Hepatocyte (in vitro differentiated cells): Measurements from ENCODE around the gene SYNGR1. TPM values are rescaled to one million over a fixed set of nuclear protein-coding genes. Genes with fewer than 3 reads are reported as not detected.
A peak's percentile ranks its signal among the peaks of the same experiment; 100 is the strongest.

ENCODE experiments used
- DNase-seq: peaks from one replicate; pipeline ENCODE4 v3.0.0-alpha.2; 2016; ENCODE audit warnings: low spot score
- H2AFZ ChIP-seq: fragments of 200-600 bp; sonication (generic); 2 replicates; pipeline ENCODE4 v1.6.0; 2016; ENCODE audit warnings: antibody characterized with exemption, mild to moderate bottlenecking
- H3K27ac ChIP-seq: fragments of 200-600 bp; sonication (generic); 2 replicates; pipeline ENCODE4 v1.5.1; 2016; ENCODE audit warnings: mild to moderate bottlenecking
- H3K27me3 ChIP-seq: fragments of 200-600 bp; sonication (generic); 2 replicates; pipeline ENCODE4 v1.6.1; 2016
- H3K36me3 ChIP-seq: fragments of 200-600 bp; sonication (generic); replicated peaks from 2 replicates; pipeline ENCODE4 v1.5.1; 2016; ENCODE audit warnings: low read depth; ENCODE audit not compliant: insufficient read depth
- H3K4me1 ChIP-seq: fragments of 200-600 bp; sonication (generic); 2 replicates; pipeline ENCODE4 v1.5.1; 2016; ENCODE audit warnings: mild to moderate bottlenecking, moderate library complexity; ENCODE audit not compliant: insufficient read depth
- H3K4me2 ChIP-seq: fragments of 200-600 bp; sonication (generic); 2 replicates; pipeline ENCODE4 v1.6.0; 2016
- H3K4me3 ChIP-seq: fragments of 200-600 bp; sonication (generic); 2 replicates; pipeline ENCODE4 v1.5.1; 2016; ENCODE audit warnings: mild to moderate bottlenecking
- H3K79me2 ChIP-seq: fragments of 200-600 bp; sonication (generic); 2 replicates; pipeline ENCODE4 v1.6.0; 2017; ENCODE audit warnings: mild to moderate bottlenecking
- H3K9me2 ChIP-seq: fragments of 200-600 bp; sonication (generic); replicated peaks from 2 replicates; pipeline ENCODE4 v1.6.0; 2017; ENCODE audit warnings: mild to moderate bottlenecking; ENCODE audit not compliant: insufficient read depth
- H3K9me3 ChIP-seq: fragments of 200-600 bp; sonication (generic); 2 replicates; pipeline ENCODE4 v1.5.1; 2016; ENCODE audit warnings: low read depth, mild to moderate bottlenecking
- H4K20me1 ChIP-seq: fragments of 200-600 bp; sonication (generic); 2 replicates; pipeline ENCODE4 v1.6.0; 2016; ENCODE audit warnings: mild to moderate bottlenecking; ENCODE audit not compliant: insufficient read depth, poor library complexity, severe bottlenecking
- EZH2 ChIP-seq: fragments of 200-600 bp; sonication (generic); IDR thresholded peaks from 2 replicates; pipeline ENCODE4 v1.6.1; 2016; ENCODE audit warnings: antibody characterized with exemption, mild to moderate bottlenecking, borderline replicate concordance
- EZH2phosphoT487 ChIP-seq: fragments of 200-600 bp; sonication (generic); IDR thresholded peaks from one replicate; pipeline ENCODE4 v1.6.1; 2018; ENCODE audit warnings: antibody characterized with exemption, mild to moderate bottlenecking, low read depth, moderate library complexity; ENCODE audit not compliant: unreplicated experiment, severe bottlenecking
- WGBS: methylation state at CpG from one replicate; pipeline ENCODE4 v1.1.6; 2016; ENCODE audit warnings: low lambda C conversion rate; ENCODE audit errors: missing lambda C conversion rate; 5-methylcytosine and 5-hydroxymethylcytosine counted together
- polyA plus RNA-seq: library from polyadenylated mRNA; unstranded; fragments of >200 nt; fragmentation: Nextera tagmentation; extraction: Ambion mirVana; gene quantifications from 2 replicates; pipeline ENCODE4 v1.2.1, GENCODE V29; 2016
- total RNA-seq: library from RNA; depleted of rRNA; stranded (reverse); fragments of >200 nt; gene quantifications from 2 replicates; pipeline ENCODE4 v1.2.3, GENCODE V29; 2014
- TF ChIP-seq, protein P1 (sequence below): fragments of 200-600 bp; sonication (generic); IDR thresholded peaks from 2 replicates; pipeline ENCODE4 v1.5.1; 2016; ENCODE audit warnings: antibody characterized with exemption, mild to moderate bottlenecking; ENCODE audit not compliant: poor library complexity

Gene SYNGR1
- total and polyA plus RNA-seq, 2 experiments from 2014 or later, result 23.1 to 58.8 TPM

- H3K27me3 ChIP-seq, result no peaks in the 10 kb centered on the region
Measured at GRCh38 chr22:39359659-39360195, 9.9 kb downstream of the SYNGR1 start.

DNA sequence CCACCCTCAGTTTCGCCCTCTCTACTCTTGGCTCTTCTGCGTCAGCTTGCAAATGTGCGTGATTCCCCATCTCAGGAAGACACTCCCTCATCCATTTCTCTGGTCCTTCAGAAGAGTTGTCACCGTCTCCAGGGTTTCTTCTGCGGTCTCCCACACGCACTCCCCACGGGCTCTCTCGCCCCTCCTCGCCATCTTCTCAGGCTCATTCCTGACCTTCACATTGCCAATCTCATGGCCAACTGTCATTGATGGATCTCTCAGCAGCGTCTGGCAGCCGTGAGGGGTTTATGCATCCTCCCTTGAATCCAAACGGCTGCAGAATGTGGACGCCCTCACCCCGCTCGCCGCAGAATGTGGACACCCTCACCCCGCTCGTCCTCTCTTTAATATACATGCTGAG is 10.5 kb downstream of the SYNGR1 start:
- no peaks in the 10 kb centered on the region for H3K9me2 ChIP-seq
- no peaks in the 10 kb centered on the region for H3K36me3 ChIP-seq
- H3K4me3 ChIP-seq, result no peak overlapping the region
- H3K9me3 ChIP-seq, result no peaks in the 10 kb centered on the region
- peaks cover 31% of the 10 kb centered on the region for H3K4me1 ChIP-seq
- peaks cover 23% of the 10 kb centered on the region for H3K79me2 ChIP-seq
- DNase-seq, result no peak
- TF ChIP-seq EZH2, result no peak
- no peak for TF ChIP-seq EZH2phosphoT487
- TF ChIP-seq, protein P1, sequence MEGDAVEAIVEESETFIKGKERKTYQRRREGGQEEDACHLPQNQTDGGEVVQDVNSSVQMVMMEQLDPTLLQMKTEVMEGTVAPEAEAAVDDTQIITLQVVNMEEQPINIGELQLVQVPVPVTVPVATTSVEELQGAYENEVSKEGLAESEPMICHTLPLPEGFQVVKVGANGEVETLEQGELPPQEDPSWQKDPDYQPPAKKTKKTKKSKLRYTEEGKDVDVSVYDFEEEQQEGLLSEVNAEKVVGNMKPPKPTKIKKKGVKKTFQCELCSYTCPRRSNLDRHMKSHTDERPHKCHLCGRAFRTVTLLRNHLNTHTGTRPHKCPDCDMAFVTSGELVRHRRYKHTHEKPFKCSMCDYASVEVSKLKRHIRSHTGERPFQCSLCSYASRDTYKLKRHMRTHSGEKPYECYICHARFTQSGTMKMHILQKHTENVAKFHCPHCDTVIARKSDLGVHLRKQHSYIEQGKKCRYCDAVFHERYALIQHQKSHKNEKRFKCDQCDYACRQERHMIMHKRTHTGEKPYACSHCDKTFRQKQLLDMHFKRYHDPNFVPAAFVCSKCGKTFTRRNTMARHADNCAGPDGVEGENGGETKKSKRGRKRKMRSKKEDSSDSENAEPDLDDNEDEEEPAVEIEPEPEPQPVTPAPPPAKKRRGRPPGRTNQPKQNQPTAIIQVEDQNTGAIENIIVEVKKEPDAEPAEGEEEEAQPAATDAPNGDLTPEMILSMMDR, result no peak
- no peak overlapping the region for H3K4me2 ChIP-seq
- no peaks in the 10 kb centered on the region for H4K20me1 ChIP-seq
- WGBS, result 91% methylated on average over 18 of the region's 18 CpGs
- no peak overlapping the region for H3K27ac ChIP-seq
- no peaks in the 10 kb centered on the region for H3K27me3 ChIP-seq
- H2AFZ ChIP-seq, result no peak overlapping the region

More at GRCh38 chr22:39359659-39360195, 9.9 kb downstream of the SYNGR1 start:
- H3K9me2 ChIP-seq, result no peaks in the 10 kb centered on the region
- no peak overlapping the region for H3K27ac ChIP-seq
- no peak for TF ChIP-seq EZH2phosphoT487
- TF ChIP-seq, protein P1, result no peak
- no peak for TF ChIP-seq EZH2
- no peak for DNase-seq
- WGBS, result 96% methylated on average over 9 of the region's 9 CpGs
- H4K20me1 ChIP-seq, result peaks cover 3% of the 10 kb centered on the region
- no peak overlapping the region for H2AFZ ChIP-seq
- H3K9me3 ChIP-seq, result no peaks in the 10 kb centered on the region
- H3K4me1 ChIP-seq, result peaks cover 30% of the 10 kb centered on the region
- H3K4me3 ChIP-seq, result no peak overlapping the region
- H3K36me3 ChIP-seq, result no peaks in the 10 kb centered on the region
- peaks cover 22% of the 10 kb centered on the region for H3K79me2 ChIP-seq
- no peak overlapping the region for H3K4me2 ChIP-seq

GRCh38 chr22:39360674-39361413 is 11.1 kb downstream of the SYNGR1 start:
- no peaks in the 10 kb centered on the region for H3K9me3 ChIP-seq
- H4K20me1 ChIP-seq, result no peaks in the 10 kb centered on the region
- DNase-seq, result no peak
- H3K36me3 ChIP-seq, result no peaks in the 10 kb centered on the region
- H3K4me2 ChIP-seq, result no peak overlapping the region
- no peaks in the 10 kb centered on the region for H3K27me3 ChIP-seq
- H3K4me1 ChIP-seq, result peaks cover 31% of the 10 kb centered on the region
- TF ChIP-seq, protein P1, result no peak
- TF ChIP-seq EZH2 (no peak), EZH2phosphoT487 (no peak)
- H3K27ac ChIP-seq, result peak overlapping the region; percentile 51
- H3K79me2 ChIP-seq, result peaks cover 28% of the 10 kb centered on the region
- H3K4me3 ChIP-seq, result no peak overlapping the region
- H2AFZ ChIP-seq, result no peak overlapping the region
- 76% methylated on average over 14 of the region's 14 CpGs for WGBS
- H3K9me2 ChIP-seq, result no peaks in the 10 kb centered on the region
